Measurements from ENCODE around the gene LAMA5. TPM values are rescaled to one million over a fixed set of nuclear protein-coding genes. Genes with fewer than 3 reads are reported as not detected.

Gene LAMA5
- total RNA-seq, 2 experiments from 2014 or later = 0.40 to 0.63 TPM

DNA sequence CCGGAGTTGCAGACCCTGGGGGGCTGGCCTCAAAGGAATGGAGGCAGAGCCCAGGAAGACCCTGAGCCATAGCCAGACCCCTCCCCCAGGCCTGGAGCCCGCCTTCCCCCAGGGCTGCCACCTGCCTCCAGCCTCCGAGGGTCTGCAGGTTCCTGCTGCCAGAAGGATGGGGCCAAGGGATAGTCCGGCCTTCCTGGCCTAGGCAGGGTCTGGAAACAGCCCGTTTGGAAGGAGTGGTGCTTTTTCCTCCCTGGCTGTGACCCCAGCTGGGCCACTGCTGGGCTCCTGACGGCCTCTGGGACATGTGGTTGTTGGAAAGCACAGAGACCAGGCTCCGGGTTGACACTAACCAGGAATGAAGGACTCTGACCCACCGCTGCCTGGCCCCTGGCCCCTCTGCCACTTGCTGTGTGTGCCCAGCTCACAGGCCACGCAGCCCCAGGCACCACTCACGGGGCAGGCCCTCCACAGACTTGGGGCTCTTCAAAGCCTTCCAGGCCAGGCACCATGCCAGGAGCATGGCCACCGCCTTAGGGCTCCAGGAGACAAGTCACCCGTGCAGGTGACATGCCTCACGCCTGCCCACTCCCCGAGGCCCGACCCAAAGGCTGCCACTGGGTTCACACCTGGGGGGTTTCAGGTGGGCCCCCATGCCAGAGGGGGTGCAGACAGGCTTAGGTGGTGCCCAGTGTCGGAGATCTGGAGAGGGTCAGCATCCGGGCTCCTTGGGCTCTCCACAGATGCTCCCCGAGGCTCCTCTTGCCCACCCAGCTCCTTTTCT lies 3.9 kb upstream of the LAMA5 start:
- CTCF ChIA-PET = no interaction called here
- no peak for DNase-seq
- H3K27ac Mint-ChIP-seq = no peak overlapping the region
- H3K9me3 Mint-ChIP-seq (ENCODE audit: insufficient read depth) = no peaks in the 10 kb centered on the region
- H3K4me3 Mint-ChIP-seq = no peak overlapping the region
- no peaks in the 10 kb centered on the region for H3K36me3 Mint-ChIP-seq (ENCODE audit: low read depth)
- peaks cover 11% of the 10 kb centered on the region for H3K27me3 Mint-ChIP-seq (ENCODE audit: low read depth)
- POLR2A ChIA-PET = no interaction called here
- ATAC-seq = no peak
- H3K4me1 Mint-ChIP-seq (ENCODE audit: low read depth) = peaks cover 2% of the 10 kb centered on the region

DNA sequence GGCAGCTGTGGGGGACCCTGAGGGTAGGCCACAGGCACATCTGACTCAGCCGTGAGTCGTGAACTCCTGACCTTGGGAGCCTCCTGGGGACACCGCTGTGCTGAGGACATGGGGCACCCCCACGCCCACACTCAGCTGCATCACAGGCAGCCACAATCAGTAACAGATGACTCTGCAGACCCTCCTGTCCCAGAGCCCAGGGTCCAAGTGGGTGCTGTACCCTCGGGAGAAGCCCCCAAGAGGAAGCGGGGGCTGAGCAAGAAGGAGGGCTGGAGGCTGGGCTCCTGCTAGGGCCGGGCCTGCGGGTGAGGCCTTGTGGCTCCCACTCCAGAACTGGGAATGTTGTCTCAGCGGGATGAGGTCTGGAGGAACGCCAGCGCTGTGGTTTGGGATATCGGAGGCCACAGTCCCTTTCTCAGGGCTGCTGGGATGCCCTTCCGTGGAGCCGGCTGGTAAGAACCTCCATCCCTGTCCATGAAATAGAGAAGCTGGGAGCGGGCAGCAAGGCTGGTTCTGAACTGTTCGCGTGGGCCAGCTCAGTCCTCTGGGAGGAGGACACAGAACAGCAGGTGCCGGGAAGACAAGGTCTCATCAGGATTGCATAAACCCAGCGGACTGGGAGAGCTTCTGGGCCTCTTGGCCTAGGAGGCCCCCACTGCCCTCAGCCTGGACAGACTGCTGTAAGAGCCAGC lies 3.1 kb upstream of the LAMA5 start:
- H3K4me1 Mint-ChIP-seq (ENCODE audit: low read depth) = peaks cover 2% of the 10 kb centered on the region
- H3K36me3 Mint-ChIP-seq (ENCODE audit: low read depth) = no peaks in the 10 kb centered on the region
- H3K9me3 Mint-ChIP-seq (ENCODE audit: insufficient read depth) = no peaks in the 10 kb centered on the region
- no peak overlapping the region for H3K4me3 Mint-ChIP-seq
- no peak for DNase-seq
- no peak for ATAC-seq
- POLR2A ChIA-PET = no interaction called here
- CTCF ChIA-PET = interaction anchor here (0.9 kb wide), 1 partner anchor 12 kb away, joined by 3 read pairs; no protein-coding TSS in a partner anchor
- H3K27ac Mint-ChIP-seq = no peak overlapping the region
- peaks cover 12% of the 10 kb centered on the region for H3K27me3 Mint-ChIP-seq (ENCODE audit: low read depth)

DNA sequence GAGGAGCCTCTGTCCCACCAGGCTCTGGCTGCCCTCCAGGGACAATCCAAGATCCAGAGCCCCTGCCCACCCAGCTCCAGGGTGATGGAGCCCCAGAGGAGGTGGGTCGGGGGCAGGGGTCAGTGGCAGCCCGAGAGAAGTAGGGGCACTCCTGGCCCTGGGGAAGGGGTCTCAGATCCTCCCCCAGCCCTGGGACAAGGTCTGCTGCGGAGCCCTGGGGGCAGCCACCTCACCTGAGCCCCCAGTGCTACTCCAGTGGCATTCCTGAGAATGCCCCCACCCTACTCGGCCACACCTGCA lies 2.7 kb upstream of the LAMA5 start:
- Mint-ChIP-seq H3K4me3 (no peak overlapping the region), H3K27me3 (ENCODE audit: low read depth) (peaks cover 14% of the 10 kb centered on the region), H3K27ac (no peak overlapping the region), H3K36me3 (ENCODE audit: low read depth) (no peaks in the 10 kb centered on the region), H3K4me1 (ENCODE audit: low read depth) (peaks cover 2% of the 10 kb centered on the region), H3K9me3 (ENCODE audit: insufficient read depth) (no peaks in the 10 kb centered on the region)
- ATAC-seq = no peak
- POLR2A ChIA-PET = no interaction called here
- no peak for DNase-seq
- CTCF ChIA-PET = interaction anchor here (0.9 kb wide), 1 partner anchor 13 kb away, joined by 3 read pairs; no protein-coding TSS in a partner anchor

DNA sequence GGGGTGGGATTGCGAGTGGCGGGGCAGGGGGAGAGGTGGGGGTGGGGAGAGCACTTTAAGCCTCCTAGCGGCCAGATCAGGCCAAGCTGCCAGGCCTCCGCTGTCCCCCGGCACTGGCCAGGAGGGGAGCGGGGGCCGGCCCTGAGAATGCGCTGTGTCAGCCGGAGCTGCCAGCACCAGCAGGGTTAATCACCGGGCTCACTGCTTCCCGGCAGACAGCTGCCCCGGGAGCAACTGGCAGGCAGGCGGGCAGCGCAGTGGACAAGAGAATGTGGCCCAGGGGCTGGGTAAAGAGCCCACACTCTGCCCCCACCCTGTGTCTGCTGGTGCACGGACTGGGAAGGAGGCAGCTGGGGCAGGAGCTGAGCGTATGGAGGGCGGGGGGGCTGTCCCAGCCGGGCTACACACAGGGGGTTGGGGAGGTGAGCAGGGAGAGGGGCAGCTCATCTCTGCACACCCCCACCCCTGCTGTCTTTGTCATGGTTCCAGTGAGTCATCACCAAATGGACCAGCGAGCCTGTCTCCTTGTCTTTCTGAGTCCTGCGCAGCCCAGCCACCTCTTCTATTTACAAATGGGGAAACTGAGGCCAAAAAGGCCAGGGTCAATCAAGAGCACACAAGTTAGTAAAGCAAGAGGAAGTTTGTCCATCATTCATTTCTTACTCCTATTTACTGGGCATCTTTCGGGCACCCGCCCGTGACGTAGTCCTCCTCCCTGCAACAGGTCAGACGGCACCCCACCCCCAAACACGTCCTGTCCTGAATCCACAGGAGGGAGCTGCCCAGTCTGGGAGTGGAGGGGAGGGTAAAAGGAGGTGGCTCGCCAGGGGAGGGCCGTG lies 2.1 kb upstream of the LAMA5 start:
- no peak for DNase-seq
- no peak for ATAC-seq
- ChIA-PET POLR2A (no interaction called here), CTCF (interaction anchor here (0.9 to 1.8 kb wide), 3 partner anchors 13 to 67 kb away, joined by 3 to 4 read pairs (median 4); partner anchors contain the start of gene ADRM1)
- Mint-ChIP-seq H3K27me3 (ENCODE audit: low read depth) (peaks cover 14% of the 10 kb centered on the region), H3K9me3 (ENCODE audit: insufficient read depth) (no peaks in the 10 kb centered on the region), H3K36me3 (ENCODE audit: low read depth) (no peaks in the 10 kb centered on the region), H3K27ac (no peak overlapping the region), H3K4me1 (ENCODE audit: low read depth) (peaks cover 2% of the 10 kb centered on the region), H3K4me3 (no peak overlapping the region)

DNA sequence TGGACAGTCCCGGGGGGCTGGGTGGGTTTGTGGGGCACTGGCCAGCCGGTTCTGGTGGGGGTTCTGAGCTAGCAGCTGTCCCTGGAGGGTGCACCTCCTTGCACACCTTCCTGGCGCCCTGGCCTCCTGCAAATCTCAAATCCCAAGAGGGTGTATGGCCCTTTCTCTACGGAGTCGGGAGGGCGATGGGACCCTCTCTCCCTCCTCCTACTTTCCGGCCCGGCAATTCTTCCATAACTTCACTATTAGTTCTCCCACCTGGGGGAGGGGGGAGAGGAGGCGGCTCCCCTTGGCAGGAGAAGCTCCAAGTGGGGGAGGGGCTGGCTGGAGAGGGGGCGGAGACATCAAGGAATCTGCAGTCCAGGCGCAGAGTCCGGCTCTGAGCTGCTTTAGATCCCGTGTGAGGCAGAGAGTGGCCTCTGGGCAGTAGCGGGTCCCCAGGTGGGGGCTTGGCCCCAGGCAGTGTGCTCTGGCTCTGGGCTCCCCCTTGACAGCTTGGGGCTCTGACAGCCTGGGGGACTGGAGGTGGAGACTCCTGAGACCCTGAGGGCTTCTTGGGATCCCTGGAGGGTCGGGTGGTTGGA lies 1.4 kb upstream of the LAMA5 start:
- Mint-ChIP-seq H3K27ac (no peak overlapping the region), H3K4me3 (no peak overlapping the region), H3K36me3 (ENCODE audit: low read depth) (no peaks in the 10 kb centered on the region), H3K4me1 (ENCODE audit: low read depth) (peaks cover 2% of the 10 kb centered on the region), H3K27me3 (ENCODE audit: low read depth) (peaks cover 14% of the 10 kb centered on the region), H3K9me3 (ENCODE audit: insufficient read depth) (no peaks in the 10 kb centered on the region)
- CTCF ChIA-PET = interaction anchor here (1.7 to 1.8 kb wide), 2 partner anchors 14 to 66 kb away, joined by 4 read pairs; partner anchors contain the start of gene ADRM1
- POLR2A ChIA-PET = no interaction called here
- no peak for DNase-seq
- no peak for ATAC-seq

DNA sequence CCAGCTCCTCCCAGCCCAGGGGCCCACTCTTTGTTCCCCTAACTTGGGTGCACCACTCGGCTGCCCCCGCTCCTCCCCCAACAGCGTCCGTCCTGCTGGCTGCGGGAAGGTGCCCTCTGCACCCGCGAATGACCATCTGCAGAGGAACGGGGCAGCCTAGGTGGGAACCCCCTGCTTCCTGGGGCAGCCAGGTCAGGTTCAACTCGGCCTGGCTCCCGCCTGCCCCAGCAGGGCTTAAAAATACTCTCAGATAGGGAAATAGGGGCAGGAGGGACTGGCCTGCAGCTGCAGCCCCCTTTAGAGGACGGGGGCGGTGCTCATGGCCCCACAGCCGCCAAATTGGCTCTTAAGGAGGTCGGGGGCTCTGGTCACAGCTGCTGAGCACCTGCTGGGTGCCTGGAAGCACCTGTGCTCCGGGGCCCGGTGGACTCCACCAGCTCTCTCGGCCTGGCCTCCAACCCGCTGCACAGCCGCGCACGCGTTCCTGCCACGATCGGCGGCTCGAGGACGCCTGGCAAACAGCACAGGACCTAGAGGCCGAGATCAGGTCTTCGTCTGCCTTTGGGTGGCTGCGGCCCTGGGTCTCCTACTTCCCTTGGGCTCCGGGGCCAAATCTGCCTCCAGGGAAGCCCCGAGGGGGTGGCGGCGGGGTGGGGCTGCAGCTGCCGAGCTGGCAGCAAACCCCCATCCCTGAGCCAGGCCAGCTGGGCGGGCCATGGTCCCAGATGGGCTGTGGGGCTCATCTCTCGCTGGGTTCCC lies 700 bp upstream of the LAMA5 start:
- Mint-ChIP-seq H3K27me3 (ENCODE audit: low read depth) (peaks cover 14% of the 10 kb centered on the region), H3K36me3 (ENCODE audit: low read depth) (no peaks in the 10 kb centered on the region), H3K4me1 (ENCODE audit: low read depth) (peaks cover 2% of the 10 kb centered on the region), H3K27ac (no peak overlapping the region), H3K4me3 (no peak overlapping the region), H3K9me3 (ENCODE audit: insufficient read depth) (no peaks in the 10 kb centered on the region)
- DNase-seq = no peak
- CTCF ChIA-PET = interaction anchor here (1.7 to 1.8 kb wide), 2 partner anchors 15 to 65 kb away, joined by 4 read pairs; partner anchors contain the start of gene ADRM1
- POLR2A ChIA-PET = interaction anchor here (1.3 kb wide), 1 partner anchor 12 kb away, joined by 3 read pairs; no protein-coding TSS in a partner anchor
- no peak for ATAC-seq

DNA sequence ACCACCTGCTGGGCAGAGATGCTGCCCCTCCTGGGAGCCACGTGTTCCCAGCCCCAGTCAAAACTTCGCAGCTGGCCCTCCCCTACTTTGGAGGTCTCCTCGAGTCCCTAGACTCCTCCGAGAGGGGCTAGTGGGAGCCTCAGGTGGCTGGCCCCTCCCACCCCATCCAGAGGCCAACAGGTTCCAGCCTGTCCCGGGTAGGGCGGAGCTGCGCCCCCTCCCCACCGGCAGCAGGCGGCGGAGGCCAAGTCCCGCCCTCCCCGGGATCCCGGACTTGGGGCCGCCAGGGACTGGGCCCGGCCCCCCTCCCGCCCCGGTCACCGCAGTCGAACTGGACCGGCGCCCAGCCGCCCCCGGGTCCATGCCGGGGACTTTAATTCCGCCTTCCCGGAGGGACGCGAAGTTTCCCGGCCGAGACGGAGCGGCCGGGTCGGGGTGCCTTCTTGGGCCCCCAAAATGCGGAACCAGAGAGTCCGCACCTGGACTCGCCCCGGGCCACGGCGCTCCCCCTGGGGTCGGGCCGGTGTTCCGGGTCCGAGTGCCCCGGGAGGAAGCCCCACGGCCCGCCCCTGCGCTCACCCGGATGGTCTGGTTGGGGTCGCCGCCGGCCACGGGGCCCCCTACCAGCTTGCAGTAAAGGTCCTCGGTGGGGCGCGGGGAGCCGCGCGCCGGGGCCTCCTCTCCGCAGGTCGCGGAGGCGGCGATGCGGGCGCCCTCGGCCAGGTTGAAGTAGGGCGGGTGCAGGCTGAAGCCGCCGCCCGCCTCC lies 559 bp downstream of the LAMA5 start:
- Mint-ChIP-seq H3K36me3 (ENCODE audit: low read depth) (no peaks in the 10 kb centered on the region), H3K27ac (no peak overlapping the region), H3K9me3 (ENCODE audit: insufficient read depth) (no peaks in the 10 kb centered on the region), H3K4me3 (no peak overlapping the region), H3K27me3 (ENCODE audit: low read depth) (peaks cover 14% of the 10 kb centered on the region), H3K4me1 (ENCODE audit: low read depth) (peaks cover 2% of the 10 kb centered on the region)
- ATAC-seq (no peak), DNase-seq (no peak)
- CTCF ChIA-PET = no interaction called here
- POLR2A ChIA-PET = interaction anchor here (1.3 kb wide), 1 partner anchor 11 kb away, joined by 3 read pairs; no protein-coding TSS in a partner anchor

DNA sequence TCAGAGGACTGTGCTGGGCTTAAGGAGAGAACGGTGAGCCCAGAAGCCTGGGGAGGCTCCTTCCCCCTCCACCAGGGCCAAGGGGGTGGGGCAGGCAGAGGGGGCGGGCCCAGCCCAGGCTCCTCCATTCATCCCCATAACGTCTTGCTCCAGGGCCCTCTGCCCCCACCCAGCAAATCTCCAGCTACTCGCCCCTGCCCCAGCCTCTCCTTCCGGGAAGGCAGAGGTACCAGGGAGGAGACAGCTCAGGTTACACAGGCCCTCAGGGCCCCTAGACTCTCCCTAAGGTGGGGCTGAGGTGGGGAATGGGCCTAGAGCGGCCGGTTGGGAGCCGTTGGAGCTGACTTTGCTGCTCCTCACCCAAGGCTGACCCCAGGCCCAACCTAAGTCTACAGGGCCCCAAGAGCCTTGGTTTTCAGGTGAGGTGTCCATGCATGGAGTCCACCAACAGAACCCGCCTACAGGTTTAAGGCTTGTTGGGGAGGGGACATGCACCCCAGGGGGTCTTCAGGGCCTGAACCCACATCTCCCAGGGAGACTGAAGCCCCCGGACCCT lies 1.2 kb downstream of the LAMA5 start:
- POLR2A ChIA-PET = no interaction called here
- Mint-ChIP-seq H3K27ac (no peak overlapping the region), H3K27me3 (ENCODE audit: low read depth) (peaks cover 14% of the 10 kb centered on the region), H3K4me1 (ENCODE audit: low read depth) (peaks cover 2% of the 10 kb centered on the region), H3K9me3 (ENCODE audit: insufficient read depth) (no peaks in the 10 kb centered on the region), H3K36me3 (ENCODE audit: low read depth) (no peaks in the 10 kb centered on the region), H3K4me3 (no peak overlapping the region)
- CTCF ChIA-PET = interaction anchor here (1.9 kb wide), 1 partner anchor 64 kb away, joined by 5 read pairs; the partner anchor contains the start of gene ADRM1
- ATAC-seq = no peak
- no peak for DNase-seq

DNA sequence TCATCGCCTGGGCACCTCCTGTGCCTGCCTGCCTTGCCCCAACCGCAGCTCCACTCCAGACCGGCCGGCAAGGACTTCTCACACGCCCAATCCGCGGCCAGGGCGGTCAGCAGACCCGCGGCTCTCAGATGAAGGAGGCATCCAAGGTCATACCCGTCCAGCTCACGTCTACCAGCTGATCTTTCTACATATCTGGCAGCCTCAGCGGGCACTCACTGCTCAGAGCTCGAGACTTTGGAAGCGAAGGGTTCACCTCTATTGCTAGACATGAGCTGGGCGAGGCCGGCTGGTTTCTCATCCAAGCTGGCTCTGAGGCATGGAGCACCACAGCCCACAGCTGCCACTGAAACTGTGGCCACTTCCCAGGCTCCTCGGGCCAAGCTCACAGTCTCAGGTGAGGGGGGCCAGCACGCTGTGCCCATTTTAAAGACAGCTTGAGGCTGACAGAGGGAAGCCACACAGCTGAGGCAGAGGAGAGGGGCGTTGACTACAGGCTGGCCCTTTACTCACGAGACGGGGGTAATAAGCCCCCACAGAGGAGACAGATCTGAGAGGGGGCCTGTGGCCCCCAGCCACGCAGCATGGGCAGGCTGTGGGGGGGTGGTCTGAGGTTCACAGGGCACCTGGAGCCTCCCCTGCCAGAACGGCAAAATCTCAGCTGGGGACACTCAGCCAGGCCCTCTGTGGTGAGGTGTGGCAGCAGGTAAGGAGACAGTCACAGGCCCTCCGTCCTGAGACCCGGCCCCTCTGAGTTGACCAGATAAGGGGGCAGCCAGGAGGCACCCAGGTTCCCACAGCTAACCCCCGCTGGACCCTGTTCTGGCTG lies 2.0 kb downstream of the LAMA5 start:
- DNase-seq (no peak), ATAC-seq (no peak)
- Mint-ChIP-seq H3K4me3 (no peak overlapping the region), H3K27ac (no peak overlapping the region), H3K27me3 (ENCODE audit: low read depth) (peaks cover 14% of the 10 kb centered on the region), H3K4me1 (ENCODE audit: low read depth) (peaks cover 2% of the 10 kb centered on the region), H3K9me3 (ENCODE audit: insufficient read depth) (no peaks in the 10 kb centered on the region), H3K36me3 (ENCODE audit: low read depth) (no peaks in the 10 kb centered on the region)
- CTCF ChIA-PET = interaction anchor here (1.3 to 1.9 kb wide), 2 partner anchors 18 to 63 kb away, joined by 5 read pairs; partner anchors contain the start of gene ADRM1
- POLR2A ChIA-PET = no interaction called here

Measured in activated CD8-positive, alpha-beta T cell treated with anti-CD3 and anti-CD28 coated beads, Interleukin-2, amount 10 ng/mL, durations not matched to agents 7 days and 5 days (primary cell).